ENCODE results near the gene NCMAP. TPM values are rescaled to one million over a fixed set of nuclear protein-coding genes. Genes with fewer than 3 reads are reported as not detected.

The NCMAP gene
- total and polyA plus RNA-seq, 2 of the 8 experiments (the other 6 are each of a cell fraction or from before 2014, with no cell fraction given): 0.21 to 0.39 TPM

GRCh38 chr1:24507405-24507804 lies 48.5 kb upstream of the NCMAP start (continued):
- TF ChIP-seq RBBP5 (IDR thresholded peaks at IDR 0.05; ENCODE audit: borderline replicate concordance, low read depth, low read length): no peak
- TF ChIP-seq POU5F1 (IDR thresholded peaks at IDR 0.05; ENCODE audit: low read depth, low read length): no peak
- no peak for TF ChIP-seq TAF7 (optimal IDR thresholded peaks at IDR 0.05; ENCODE audit: borderline replicate concordance, low read depth, low read length)

Measured in H1 (cell line).